GM18502 (cell line): ENCODE results near the gene RNU6-9.
"Not testable (repeated sequence)": the region's sequence is repeated elsewhere in the genome, so short reads cannot be mapped to it uniquely, and the experiment has no call there.

Source experiments
- ATAC-seq: cut with Tn5 transposase; IDR thresholded peaks from one replicate; pipeline ENCODE4 v1.9.1; 2021; ENCODE audit warnings: mild to moderate bottlenecking; ENCODE audit not compliant: unreplicated experiment, poor library complexity

The RNU6-9 gene

GRCh38 chr19:876780-877314, 16.4 kb upstream of the RNU6-9 start:
- ATAC-seq, result no peak

GRCh38 chr19:877992-878660, 15.2 kb upstream of the RNU6-9 start:
- not testable (repeated sequence) for ATAC-seq

GRCh38 chr19:878751-879561, 14.3 kb upstream of the RNU6-9 start:
- not testable (repeated sequence) for ATAC-seq

GRCh38 chr19:879711-880438, 13.4 kb upstream of the RNU6-9 start:
- ATAC-seq, result no peak

- no peak for ATAC-seq
Observed at GRCh38 chr19:881385-882071, 11.8 kb upstream of the RNU6-9 start.

- no peak for ATAC-seq
Observed at GRCh38 chr19:882871-883497, 10.3 kb upstream of the RNU6-9 start.

GRCh38 chr19:883661-884211, 9.5 kb upstream of the RNU6-9 start:
- no peak for ATAC-seq

GRCh38 chr19:884420-885211, 8.7 kb upstream of the RNU6-9 start:
- no peak for ATAC-seq

GRCh38 chr19:885536-886224, 7.6 kb upstream of the RNU6-9 start:
- ATAC-seq, result no peak

GRCh38 chr19:887072-887471, 6.2 kb upstream of the RNU6-9 start:
- ATAC-seq, result no peak

- no peak for ATAC-seq
Observed at GRCh38 chr19:887599-887998, 5.7 kb upstream of the RNU6-9 start.

- no peak for ATAC-seq
Observed at GRCh38 chr19:888581-889385, 4.5 kb upstream of the RNU6-9 start.

GRCh38 chr19:889662-890295, 3.5 kb upstream of the RNU6-9 start:
- no peak for ATAC-seq

GRCh38 chr19:890831-891230, 2.5 kb upstream of the RNU6-9 start:
- no peak for ATAC-seq

GRCh38 chr19:891421-892200, 1.7 kb upstream of the RNU6-9 start:
- not testable (repeated sequence) for ATAC-seq

- peak; percentile 11 for ATAC-seq
Observed at GRCh38 chr19:892243-892893, 916 bp upstream of the RNU6-9 start.
